ENCODE results near the gene ZNF804A.

The ZNF804A gene

DNA sequence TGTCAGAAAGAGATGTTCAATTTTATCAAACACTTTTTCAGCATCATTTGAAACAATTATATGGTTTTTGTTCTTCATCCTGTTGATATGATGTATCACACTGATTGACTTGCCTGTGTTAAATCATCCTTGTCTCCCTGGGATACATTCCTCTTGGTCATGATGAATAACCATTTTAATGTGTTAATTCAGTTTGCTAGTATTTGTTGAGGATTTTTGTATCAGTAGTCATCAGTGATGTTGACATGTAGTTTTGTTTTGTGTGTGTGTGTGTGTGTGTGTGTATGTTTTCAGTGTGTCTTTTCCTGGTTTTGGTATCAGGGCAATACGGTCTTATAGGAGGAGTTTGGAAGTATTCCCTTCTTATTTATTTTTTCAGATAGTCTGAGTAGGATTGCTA lies 325.4 kb downstream of the ZNF804A start:
- DNase-seq (ENCODE audit: low read depth, low spot score): no peak
- Histone ChIP-seq H3K4me3 (ENCODE audit: insufficient read length, low read depth) (no peak overlapping the region), H3K9ac (ENCODE audit: insufficient read length, low read depth) (no peak overlapping the region)

DNA sequence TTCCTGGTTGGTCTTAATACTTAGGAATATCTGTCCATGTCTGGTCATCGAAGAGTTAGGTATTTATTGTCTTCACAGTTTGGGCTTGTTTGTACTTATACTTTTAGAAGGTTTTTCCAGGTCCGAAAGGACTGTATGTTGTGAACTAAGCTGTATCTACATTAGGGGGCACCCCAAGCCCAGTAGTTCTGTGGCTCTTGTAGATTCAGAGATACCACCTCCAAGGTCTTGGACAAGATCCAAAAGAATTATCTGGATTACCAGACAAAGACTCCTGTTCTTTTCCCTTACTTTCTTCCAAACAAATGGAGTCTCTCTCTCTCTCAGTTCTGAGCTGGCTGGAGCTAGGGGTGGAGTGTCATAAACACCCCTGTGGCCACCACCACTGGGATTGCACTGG lies 328.7 kb downstream of the ZNF804A start:
- Histone ChIP-seq H3K36me3 (ENCODE audit: insufficient read depth, insufficient read length, low read length) (no peaks in the 10 kb centered on the region), H3K4me1 (ENCODE audit: insufficient read depth, insufficient read length) (no peaks in the 10 kb centered on the region), H3K4me3 (ENCODE audit: insufficient read length, low read depth) (no peak overlapping the region), H3K9ac (ENCODE audit: insufficient read length, low read depth) (no peak overlapping the region), H3K27me3 (ENCODE audit: insufficient read depth, insufficient read length) (no peaks in the 10 kb centered on the region), H3K9me3 (ENCODE audit: insufficient read depth, low read length) (peaks cover 5% of the 10 kb centered on the region; the same call in 1 of the 2 replicates)
- DNase-seq (ENCODE audit: low read depth, low spot score): no peak
- TF ChIP-seq ZNF274 (IDR thresholded peaks at IDR 0.05; ENCODE audit: low read depth, low read length) (no peak), SUZ12 (IDR thresholded peaks at IDR 0.05; ENCODE audit: extremely low read depth, insufficient read depth, insufficient read length) (no peak), YY1 (IDR thresholded peaks at IDR 0.05; ENCODE audit: insufficient read depth, insufficient read length) (no peak)

More for the DNA sequence above, 325.4 kb downstream of the ZNF804A start:
- H3K27me3 ChIP-seq (ENCODE audit: insufficient read depth, insufficient read length): no peaks in the 10 kb centered on the region
- H3K9me3 ChIP-seq (ENCODE audit: insufficient read depth, low read length): no peaks in the 10 kb centered on the region
- TF ChIP-seq ZNF274 (IDR thresholded peaks at IDR 0.05; ENCODE audit: low read depth, low read length) (no peak), YY1 (IDR thresholded peaks at IDR 0.05; ENCODE audit: insufficient read depth, insufficient read length) (no peak), SUZ12 (IDR thresholded peaks at IDR 0.05; ENCODE audit: extremely low read depth, insufficient read depth, insufficient read length) (no peak)
- H3K4me1 ChIP-seq (ENCODE audit: insufficient read depth, insufficient read length): no peaks in the 10 kb centered on the region
- no peaks in the 10 kb centered on the region for H3K36me3 ChIP-seq (ENCODE audit: insufficient read depth, insufficient read length, low read length)

DNA sequence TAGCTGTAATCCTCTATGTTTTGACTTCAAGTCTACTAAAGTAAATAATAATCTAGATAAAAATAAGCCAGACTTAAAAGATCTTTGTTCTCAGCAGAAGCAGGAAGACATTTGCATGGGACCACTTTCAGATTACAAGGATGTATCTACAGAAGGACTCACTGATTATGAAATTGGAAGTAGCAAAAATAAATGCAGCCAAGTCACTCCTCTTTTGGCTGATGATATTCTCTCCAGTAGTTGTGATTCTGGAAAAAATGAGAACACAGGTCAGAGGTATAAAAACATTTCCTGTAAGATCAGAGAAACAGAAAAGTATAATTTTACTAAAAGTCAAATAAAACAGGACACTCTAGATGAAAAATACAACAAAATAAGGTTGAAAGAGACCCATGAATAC lies 338.4 kb downstream of the ZNF804A start:
- TF ChIP-seq YY1 (IDR thresholded peaks at IDR 0.05; ENCODE audit: insufficient read depth, insufficient read length) (no peak), ZNF274 (IDR thresholded peaks at IDR 0.05; ENCODE audit: low read depth, low read length) (no peak), SUZ12 (IDR thresholded peaks at IDR 0.05; ENCODE audit: extremely low read depth, insufficient read depth, insufficient read length) (no peak)

DNA sequence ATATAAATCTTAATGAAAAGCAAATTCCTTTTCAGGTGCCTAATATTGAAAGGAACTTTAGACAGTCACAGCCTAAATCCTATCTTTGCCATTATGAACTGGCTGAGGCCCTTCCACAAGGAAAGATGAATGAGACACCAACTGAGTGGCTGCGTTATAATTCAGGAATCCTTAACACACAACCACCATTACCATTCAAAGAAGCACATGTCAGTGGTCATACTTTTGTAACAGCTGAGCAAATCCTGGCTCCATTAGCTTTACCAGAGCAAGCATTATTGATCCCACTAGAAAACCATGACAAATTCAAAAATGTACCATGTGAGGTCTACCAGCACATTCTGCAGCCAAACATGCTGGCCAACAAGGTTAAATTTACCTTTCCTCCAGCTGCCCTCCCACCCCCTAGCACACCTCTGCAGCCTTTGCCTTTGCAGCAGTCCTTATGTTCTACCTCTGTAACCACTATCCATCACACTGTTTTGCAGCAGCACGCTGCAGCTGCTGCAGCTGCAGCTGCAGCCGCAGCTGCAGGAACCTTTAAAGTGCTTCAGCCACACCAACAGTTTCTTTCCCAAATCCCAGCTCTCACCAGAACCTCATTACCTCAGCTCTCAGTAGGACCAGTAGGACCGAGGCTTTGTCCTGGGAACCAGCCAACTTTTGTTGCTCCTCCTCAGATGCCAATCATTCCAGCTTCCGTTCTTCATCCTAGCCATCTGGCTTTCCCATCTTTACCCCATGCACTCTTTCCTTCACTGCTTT lies 340.1 kb downstream of the ZNF804A start:
- DNase-seq (ENCODE audit: low read depth, low spot score): no peak
- Histone ChIP-seq H3K27me3 (ENCODE audit: insufficient read depth, insufficient read length) (no peaks in the 10 kb centered on the region), H3K9me3 (ENCODE audit: insufficient read depth, low read length) (no peaks in the 10 kb centered on the region), H3K36me3 (ENCODE audit: insufficient read depth, insufficient read length, low read length) (no peaks in the 10 kb centered on the region), H3K4me3 (ENCODE audit: insufficient read length, low read depth) (no peak overlapping the region), H3K4me1 (ENCODE audit: insufficient read depth, insufficient read length) (no peaks in the 10 kb centered on the region), H3K9ac (ENCODE audit: insufficient read length, low read depth) (no peak overlapping the region)
- TF ChIP-seq YY1 (IDR thresholded peaks at IDR 0.05; ENCODE audit: insufficient read depth, insufficient read length): no peak
- TF ChIP-seq SUZ12 (IDR thresholded peaks at IDR 0.05; ENCODE audit: extremely low read depth, insufficient read depth, insufficient read length): no peak

More for the DNA sequence above, 338.4 kb downstream of the ZNF804A start:
- Histone ChIP-seq H3K4me3 (ENCODE audit: insufficient read length, low read depth) (no peak overlapping the region), H3K9ac (ENCODE audit: insufficient read length, low read depth) (no peak overlapping the region), H3K4me1 (ENCODE audit: insufficient read depth, insufficient read length) (no peaks in the 10 kb centered on the region), H3K36me3 (ENCODE audit: insufficient read depth, insufficient read length, low read length) (no peaks in the 10 kb centered on the region), H3K9me3 (ENCODE audit: insufficient read depth, low read length) (no peaks in the 10 kb centered on the region), H3K27me3 (ENCODE audit: insufficient read depth, insufficient read length) (no peaks in the 10 kb centered on the region)
- no peak for DNase-seq (ENCODE audit: low read depth, low spot score)

DNA sequence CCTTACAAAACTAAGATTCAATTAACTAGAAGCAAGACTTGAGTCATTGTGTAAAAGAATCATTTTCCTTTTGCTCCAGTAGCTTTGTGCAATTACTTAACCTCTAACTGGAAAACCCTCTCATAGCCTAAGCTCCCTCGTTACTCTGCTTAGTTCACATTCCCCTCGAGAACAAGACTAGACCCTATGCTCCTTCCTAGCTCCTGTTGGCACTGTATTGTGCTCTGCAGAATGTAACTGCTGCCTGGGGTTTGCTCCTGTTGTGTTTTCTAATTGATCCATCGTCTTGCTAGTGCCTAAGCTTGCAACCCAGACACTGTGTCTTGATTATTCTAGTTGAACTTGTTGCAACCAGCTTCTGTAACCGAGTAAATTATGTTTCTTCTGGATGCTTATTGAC lies 347.0 kb downstream of the ZNF804A start:
- H3K27me3 ChIP-seq (ENCODE audit: insufficient read depth, insufficient read length): no peaks in the 10 kb centered on the region
- H3K9me3 ChIP-seq (ENCODE audit: insufficient read depth, low read length): no peaks in the 10 kb centered on the region
- H3K9ac ChIP-seq (ENCODE audit: insufficient read length, low read depth): no peak overlapping the region
- no peak overlapping the region for H3K4me3 ChIP-seq (ENCODE audit: insufficient read length, low read depth)
- no peaks in the 10 kb centered on the region for H3K4me1 ChIP-seq (ENCODE audit: insufficient read depth, insufficient read length)
- peak; percentile 13 for DNase-seq (ENCODE audit: low read depth, low spot score)
- no peaks in the 10 kb centered on the region for H3K36me3 ChIP-seq (ENCODE audit: insufficient read depth, insufficient read length, low read length)
- TF ChIP-seq SUZ12 (IDR thresholded peaks at IDR 0.05; ENCODE audit: extremely low read depth, insufficient read depth, insufficient read length) (no peak), ZNF274 (IDR thresholded peaks at IDR 0.05; ENCODE audit: low read depth, low read length) (no peak)

DNA sequence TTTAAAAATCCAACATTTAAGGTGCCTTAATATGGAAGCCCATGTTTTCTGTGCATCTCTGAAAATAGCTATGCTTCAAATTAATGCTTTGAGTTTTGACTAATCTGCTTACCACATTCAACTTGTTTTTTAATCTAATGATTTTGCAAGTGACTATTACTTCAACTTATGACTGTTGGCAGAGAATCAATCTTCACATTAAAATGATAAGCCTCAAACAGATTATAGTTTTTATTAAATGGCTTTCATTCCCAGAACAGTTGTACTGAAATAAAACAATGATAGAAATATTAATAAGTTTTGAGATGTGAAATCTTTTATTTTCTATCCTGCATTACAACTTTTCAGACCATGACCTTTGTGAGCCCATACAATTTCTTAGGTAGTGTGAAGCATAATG lies 347.5 kb downstream of the ZNF804A start:
- H3K4me3 ChIP-seq (ENCODE audit: insufficient read length, low read depth): no peak overlapping the region
- H3K9me3 ChIP-seq (ENCODE audit: insufficient read depth, low read length): no peaks in the 10 kb centered on the region
- TF ChIP-seq SUZ12 (IDR thresholded peaks at IDR 0.05; ENCODE audit: extremely low read depth, insufficient read depth, insufficient read length) (no peak), YY1 (IDR thresholded peaks at IDR 0.05; ENCODE audit: insufficient read depth, insufficient read length) (no peak), ZNF274 (IDR thresholded peaks at IDR 0.05; ENCODE audit: low read depth, low read length) (no peak)
- no peaks in the 10 kb centered on the region for H3K27me3 ChIP-seq (ENCODE audit: insufficient read depth, insufficient read length)
- no peak overlapping the region for H3K9ac ChIP-seq (ENCODE audit: insufficient read length, low read depth)
- H3K36me3 ChIP-seq (ENCODE audit: insufficient read depth, insufficient read length, low read length): no peaks in the 10 kb centered on the region
- no peaks in the 10 kb centered on the region for H3K4me1 ChIP-seq (ENCODE audit: insufficient read depth, insufficient read length)
- DNase-seq (ENCODE audit: low read depth, low spot score): no peak

DNA sequence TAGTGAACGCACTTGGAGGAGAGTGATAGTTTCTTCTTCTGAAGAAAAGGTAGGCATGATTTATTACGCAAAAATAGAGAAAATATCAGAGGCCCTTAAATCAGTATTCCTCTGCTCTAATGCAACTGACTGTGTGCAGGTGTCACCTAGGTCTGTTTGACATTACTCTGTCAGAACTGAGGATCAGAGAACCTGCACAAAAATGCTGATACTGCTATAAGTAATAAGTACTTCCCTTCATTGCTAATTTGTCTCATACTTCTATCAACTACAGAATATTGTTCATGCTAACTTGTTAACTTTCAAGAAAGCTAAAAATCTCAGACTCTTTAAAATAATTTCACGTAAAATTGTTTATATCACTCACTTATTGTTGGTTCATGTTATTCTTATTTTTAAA lies 358.5 kb downstream of the ZNF804A start:
- H3K27me3 ChIP-seq (ENCODE audit: insufficient read depth, insufficient read length): no peaks in the 10 kb centered on the region
- H3K9me3 ChIP-seq (ENCODE audit: insufficient read depth, low read length): no peaks in the 10 kb centered on the region
- no peak for TF ChIP-seq SUZ12 (IDR thresholded peaks at IDR 0.05; ENCODE audit: extremely low read depth, insufficient read depth, insufficient read length)
- no peak for TF ChIP-seq YY1 (IDR thresholded peaks at IDR 0.05; ENCODE audit: insufficient read depth, insufficient read length)
- no peak for TF ChIP-seq ZNF274 (IDR thresholded peaks at IDR 0.05; ENCODE audit: low read depth, low read length)
- no peaks in the 10 kb centered on the region for H3K36me3 ChIP-seq (ENCODE audit: insufficient read depth, insufficient read length, low read length)
- no peak for DNase-seq (ENCODE audit: low read depth, low spot score)
- no peak overlapping the region for H3K4me3 ChIP-seq (ENCODE audit: insufficient read length, low read depth)
- no peak overlapping the region for H3K9ac ChIP-seq (ENCODE audit: insufficient read length, low read depth)
- no peaks in the 10 kb centered on the region for H3K4me1 ChIP-seq (ENCODE audit: insufficient read depth, insufficient read length)
